Measurements from ENCODE around the gene CD8B. TPM values are rescaled to one million over a fixed set of nuclear protein-coding genes. Genes with fewer than 3 reads are reported as not detected.
A peak's percentile ranks its signal among the peaks of the same experiment; 100 is the strongest.
"Not testable (repeated sequence)": the region's sequence is repeated elsewhere in the genome, so short reads cannot be mapped to it uniquely, and the experiment has no call there.

CD8B gene
- total RNA-seq, 1 donor from 2014 or later = not detected

GRCh38 chr2:86857688-86858087, 4.0 kb downstream of the CD8B start:
- not testable (repeated sequence) for H3K9ac ChIP-seq (ENCODE audit: low read length); H3K9me3 ChIP-seq (ENCODE audit: insufficient read depth, low read depth, low read length); DNase-seq (ENCODE audit: low read depth); H3K4me2 ChIP-seq (ENCODE audit: low read length); H3K79me2 ChIP-seq (ENCODE audit: insufficient read depth, low read length); H3K36me3 ChIP-seq (ENCODE audit: insufficient read depth, low read length); H3K27ac ChIP-seq (ENCODE audit: low read depth, low read length); H3K4me3 ChIP-seq (ENCODE audit: insufficient read depth, low read depth, low read length); H3K4me1 ChIP-seq (ENCODE audit: insufficient read depth, low read length); H3K27ac Mint-ChIP-seq (ENCODE audit: unreplicated experiment); H4K20me1 ChIP-seq (ENCODE audit: insufficient read depth, low read length); H3K4me1 Mint-ChIP-seq (ENCODE audit: low read depth, unreplicated experiment); FAIRE-seq; H2AFZ ChIP-seq (ENCODE audit: low read depth, low read length); H3K36me3 Mint-ChIP-seq (ENCODE audit: low read depth, unreplicated experiment); H3K27me3 ChIP-seq (ENCODE audit: insufficient read depth, low read length); H3K9me3 Mint-ChIP-seq (ENCODE audit: unreplicated experiment); H3K4me3 Mint-ChIP-seq (ENCODE audit: unreplicated experiment)
- peaks cover 31% of the 10 kb centered on the region for H3K27me3 Mint-ChIP-seq (ENCODE audit: low read depth, unreplicated experiment)

- not testable (repeated sequence) for H3K4me2 ChIP-seq (ENCODE audit: low read length); H3K9ac ChIP-seq (ENCODE audit: low read length); H3K9me3 Mint-ChIP-seq (ENCODE audit: unreplicated experiment); H3K36me3 Mint-ChIP-seq (ENCODE audit: low read depth, unreplicated experiment); DNase-seq (ENCODE audit: low read depth); H3K4me3 Mint-ChIP-seq (ENCODE audit: unreplicated experiment); FAIRE-seq; H3K27me3 ChIP-seq (ENCODE audit: insufficient read depth, low read length); H4K20me1 ChIP-seq (ENCODE audit: insufficient read depth, low read length); H3K4me1 ChIP-seq (ENCODE audit: insufficient read depth, low read length); H3K36me3 ChIP-seq (ENCODE audit: insufficient read depth, low read length); H3K4me1 Mint-ChIP-seq (ENCODE audit: low read depth, unreplicated experiment); H3K79me2 ChIP-seq (ENCODE audit: insufficient read depth, low read length); H3K4me3 ChIP-seq (ENCODE audit: insufficient read depth, low read depth, low read length); H3K27ac ChIP-seq (ENCODE audit: low read depth, low read length); H3K9me3 ChIP-seq (ENCODE audit: insufficient read depth, low read depth, low read length); H3K27ac Mint-ChIP-seq (ENCODE audit: unreplicated experiment); H2AFZ ChIP-seq (ENCODE audit: low read depth, low read length)
- peaks cover 28% of the 10 kb centered on the region for H3K27me3 Mint-ChIP-seq (ENCODE audit: low read depth, unreplicated experiment)
Measured at GRCh38 chr2:86856498-86856897, 5.2 kb downstream of the CD8B start.

- not testable (repeated sequence) for H3K4me1 ChIP-seq (ENCODE audit: insufficient read depth, low read length); H3K4me3 ChIP-seq (ENCODE audit: insufficient read depth, low read depth, low read length); H3K27ac ChIP-seq (ENCODE audit: low read depth, low read length); H3K79me2 ChIP-seq (ENCODE audit: insufficient read depth, low read length); H3K27me3 ChIP-seq (ENCODE audit: insufficient read depth, low read length); H3K4me2 ChIP-seq (ENCODE audit: low read length); H3K9me3 ChIP-seq (ENCODE audit: insufficient read depth, low read depth, low read length); H2AFZ ChIP-seq (ENCODE audit: low read depth, low read length); H3K36me3 ChIP-seq (ENCODE audit: insufficient read depth, low read length); H3K9ac ChIP-seq (ENCODE audit: low read length); FAIRE-seq; H4K20me1 ChIP-seq (ENCODE audit: insufficient read depth, low read length); H3K4me1 Mint-ChIP-seq (ENCODE audit: low read depth, unreplicated experiment); H3K4me3 Mint-ChIP-seq (ENCODE audit: unreplicated experiment); H3K9me3 Mint-ChIP-seq (ENCODE audit: unreplicated experiment); H3K36me3 Mint-ChIP-seq (ENCODE audit: low read depth, unreplicated experiment); H3K27ac Mint-ChIP-seq (ENCODE audit: unreplicated experiment)
- H3K27me3 Mint-ChIP-seq (ENCODE audit: low read depth, unreplicated experiment) = peaks cover 23% of the 10 kb centered on the region
- DNase-seq (ENCODE audit: low read depth) = peak; percentile 8
Measured at GRCh38 chr2:86855981-86856380, 5.7 kb downstream of the CD8B start.

GRCh38 chr2:86851581-86851980, 10.1 kb downstream of the CD8B start:
- H3K4me3 Mint-ChIP-seq (ENCODE audit: unreplicated experiment); H3K27ac Mint-ChIP-seq (ENCODE audit: unreplicated experiment); H3K9me3 ChIP-seq (ENCODE audit: insufficient read depth, low read depth, low read length); H3K9ac ChIP-seq (ENCODE audit: low read length); H3K4me3 ChIP-seq (ENCODE audit: insufficient read depth, low read depth, low read length); H3K36me3 Mint-ChIP-seq (ENCODE audit: low read depth, unreplicated experiment); H3K9me3 Mint-ChIP-seq (ENCODE audit: unreplicated experiment); H3K79me2 ChIP-seq (ENCODE audit: insufficient read depth, low read length); H3K4me1 ChIP-seq (ENCODE audit: insufficient read depth, low read length); H4K20me1 ChIP-seq (ENCODE audit: insufficient read depth, low read length); H3K27ac ChIP-seq (ENCODE audit: low read depth, low read length); FAIRE-seq; H3K36me3 ChIP-seq (ENCODE audit: insufficient read depth, low read length); DNase-seq (ENCODE audit: low read depth); H3K4me2 ChIP-seq (ENCODE audit: low read length); H2AFZ ChIP-seq (ENCODE audit: low read depth, low read length); H3K4me1 Mint-ChIP-seq (ENCODE audit: low read depth, unreplicated experiment); H3K27me3 ChIP-seq (ENCODE audit: insufficient read depth, low read length): not testable (repeated sequence)
- peaks cover 11% of the 10 kb centered on the region for H3K27me3 Mint-ChIP-seq (ENCODE audit: low read depth, unreplicated experiment)

- H3K9me3 Mint-ChIP-seq (ENCODE audit: unreplicated experiment); DNase-seq (ENCODE audit: low read depth); FAIRE-seq; H3K27ac Mint-ChIP-seq (ENCODE audit: unreplicated experiment); H3K27ac ChIP-seq (ENCODE audit: low read depth, low read length); H4K20me1 ChIP-seq (ENCODE audit: insufficient read depth, low read length); H3K4me1 ChIP-seq (ENCODE audit: insufficient read depth, low read length); H3K36me3 ChIP-seq (ENCODE audit: insufficient read depth, low read length); H3K9ac ChIP-seq (ENCODE audit: low read length); H3K4me3 ChIP-seq (ENCODE audit: insufficient read depth, low read depth, low read length); H3K4me3 Mint-ChIP-seq (ENCODE audit: unreplicated experiment); H3K4me2 ChIP-seq (ENCODE audit: low read length); H3K9me3 ChIP-seq (ENCODE audit: insufficient read depth, low read depth, low read length); H3K79me2 ChIP-seq (ENCODE audit: insufficient read depth, low read length); H2AFZ ChIP-seq (ENCODE audit: low read depth, low read length); H3K4me1 Mint-ChIP-seq (ENCODE audit: low read depth, unreplicated experiment); H3K27me3 ChIP-seq (ENCODE audit: insufficient read depth, low read length); H3K36me3 Mint-ChIP-seq (ENCODE audit: low read depth, unreplicated experiment): not testable (repeated sequence)
- H3K27me3 Mint-ChIP-seq (ENCODE audit: low read depth, unreplicated experiment) = peaks cover 17% of the 10 kb centered on the region
Measured at GRCh38 chr2:86842607-86843234, 19.0 kb downstream of the CD8B start.

GRCh38 chr2:86841330-86841729, 20.4 kb downstream of the CD8B start:
- H3K27ac ChIP-seq (ENCODE audit: low read depth, low read length); FAIRE-seq; H3K9me3 Mint-ChIP-seq (ENCODE audit: unreplicated experiment): not testable (repeated sequence)

More at GRCh38 chr2:86841330-86841729, 20.4 kb downstream of the CD8B start:
- not testable (repeated sequence) for H3K36me3 ChIP-seq (ENCODE audit: insufficient read depth, low read length); H3K79me2 ChIP-seq (ENCODE audit: insufficient read depth, low read length); H3K4me2 ChIP-seq (ENCODE audit: low read length); H3K9ac ChIP-seq (ENCODE audit: low read length); H3K4me3 ChIP-seq (ENCODE audit: insufficient read depth, low read depth, low read length); H3K9me3 ChIP-seq (ENCODE audit: insufficient read depth, low read depth, low read length); H3K4me1 Mint-ChIP-seq (ENCODE audit: low read depth, unreplicated experiment); H3K4me1 ChIP-seq (ENCODE audit: insufficient read depth, low read length); H4K20me1 ChIP-seq (ENCODE audit: insufficient read depth, low read length); DNase-seq (ENCODE audit: low read depth); H2AFZ ChIP-seq (ENCODE audit: low read depth, low read length); H3K27me3 ChIP-seq (ENCODE audit: insufficient read depth, low read length); H3K4me3 Mint-ChIP-seq (ENCODE audit: unreplicated experiment); H3K36me3 Mint-ChIP-seq (ENCODE audit: low read depth, unreplicated experiment); H3K27ac Mint-ChIP-seq (ENCODE audit: unreplicated experiment)
- peaks cover 17% of the 10 kb centered on the region for H3K27me3 Mint-ChIP-seq (ENCODE audit: low read depth, unreplicated experiment)
